HepG2 (cell line): ENCODE results near the gene MOB3C. TPM values are rescaled to one million over a fixed set of nuclear protein-coding genes. Genes with fewer than 3 reads are reported as not detected.

ENCODE experiments used
- ATF7 ChIP-seq, 2 experiments: fragments of 450-650 bp in 1 of 2; sonication (generic) in 1 of 2; formaldehyde crosslinking in 1 of 2; IDR thresholded peaks; 2 replicates each; pipeline versions ENCODE4 v1.4.0 to v1.6.1; 2016 to 2020; ENCODE audit warnings: antibody characterized with exemption in 1 of 2, mild to moderate bottlenecking in 1 of 2, missing genetic modification reagents in 1 of 2
- ATF7-NPFF ChIP-seq: sonication (generic); formaldehyde crosslinking; IDR thresholded peaks from 2 replicates; pipeline ENCODE4 v1.8.1; 2023; ENCODE audit warnings: mild to moderate bottlenecking, low read depth, missing genetic modification reagents, moderate library complexity
- FIP1L1 ChIP-seq: fragments of 200-400 bp; formaldehyde crosslinking; IDR thresholded peaks from 2 replicates; pipeline ENCODE4 v1.6.1; 2018; ENCODE audit warnings: low read depth, mild to moderate bottlenecking, low read length, moderate library complexity, borderline replicate concordance; ENCODE audit not compliant: insufficient read depth
- KAT2B ChIP-seq: fragments of 150-350 bp; IDR thresholded peaks from 2 replicates; pipeline ENCODE4 v1.6.1; 2014; ENCODE audit warnings: low read depth, low read length, borderline replicate concordance
- KLF15 ChIP-seq: sonication (generic); formaldehyde crosslinking; IDR thresholded peaks from 2 replicates; pipeline ENCODE4 v1.8.1; 2023; ENCODE audit warnings: borderline replicate concordance, mild to moderate bottlenecking, inconsistent platforms, missing genetic modification reagents, mixed read lengths
- RBM39 ChIP-seq: fragments of 200-400 bp; formaldehyde crosslinking; IDR thresholded peaks from one replicate; pipeline ENCODE4 v1.6.1; 2018; ENCODE audit warnings: antibody characterized with exemption, mild to moderate bottlenecking, low read depth, low read length; ENCODE audit not compliant: poor library complexity, severe bottlenecking
- SNAPC2 ChIP-seq: sonication (generic); formaldehyde crosslinking; IDR thresholded peaks from 2 replicates; pipeline ENCODE4 v1.8.1; 2022; ENCODE audit warnings: mild to moderate bottlenecking, missing genetic modification reagents
- ZNF10 ChIP-seq: sonication (generic); formaldehyde crosslinking; IDR thresholded peaks from 2 replicates; pipeline ENCODE4 v1.4.0; 2020; ENCODE audit warnings: mild to moderate bottlenecking, low read depth, missing genetic modification reagents, borderline replicate concordance
- ZNF101 ChIP-seq: sonication (generic); formaldehyde crosslinking; IDR thresholded peaks from 2 replicates; pipeline ENCODE4 v1.4.0; 2020; ENCODE audit warnings: mild to moderate bottlenecking, low read depth, missing genetic modification reagents, borderline replicate concordance
- ZNF180 ChIP-seq: sonication (generic); formaldehyde crosslinking; IDR thresholded peaks from 2 replicates; pipeline ENCODE4 v1.4.0; 2020; ENCODE audit warnings: low read depth, missing genetic modification reagents, borderline replicate concordance
- ZNF20 ChIP-seq: sonication (generic); formaldehyde crosslinking; IDR thresholded peaks from 2 replicates; pipeline ENCODE4 v1.4.0; 2020; ENCODE audit warnings: mild to moderate bottlenecking, moderate library complexity, missing genetic modification reagents
- ZNF234 ChIP-seq: sonication (generic); formaldehyde crosslinking; conservative IDR thresholded peaks from 2 replicates; pipeline ENCODE4 v1.5.1; 2020; ENCODE audit warnings: mild to moderate bottlenecking, missing genetic modification reagents
- ZNF432 ChIP-seq: sonication (generic); formaldehyde crosslinking; IDR thresholded peaks from 2 replicates; pipeline ENCODE4 v1.5.0; 2020; ENCODE audit warnings: missing genetic modification reagents, mild to moderate bottlenecking, borderline replicate concordance
- ZNF550 ChIP-seq: sonication (generic); formaldehyde crosslinking; IDR thresholded peaks from 2 replicates; pipeline ENCODE4 v1.4.0; 2020; ENCODE audit warnings: mild to moderate bottlenecking, missing genetic modification reagents, borderline replicate concordance
- ZNF562 ChIP-seq: sonication (generic); formaldehyde crosslinking; IDR thresholded peaks from 2 replicates; pipeline ENCODE4 v1.8.0; 2022; ENCODE audit warnings: missing genetic modification reagents, borderline replicate concordance
- ZNF75D ChIP-seq: sonication (generic); formaldehyde crosslinking; IDR thresholded peaks from 2 replicates; pipeline ENCODE4 v1.8.1; 2023; ENCODE audit warnings: missing genetic modification reagents, mild to moderate bottlenecking, borderline replicate concordance
- ZNF83 ChIP-seq: sonication (generic); formaldehyde crosslinking; IDR thresholded peaks from 2 replicates; pipeline ENCODE4 v1.4.0; 2020; ENCODE audit warnings: missing genetic modification reagents, mild to moderate bottlenecking, borderline replicate concordance
- polyA plus RNA-seq, 8 experiments: library from polyadenylated mRNA; depleted of rRNA in 3 of 8; stranded (reverse) in 7 of 8; unstranded in 1 of 8; fragments of >200 nt; fragmentation: Illumina TruSeq in 4 of 8; extraction: Trizol in 4 of 8; gene quantifications; 2 replicates each; pipeline versions ENCODE4 v1.2.1 to v1.2.3, GENCODE V29; 2011 to 2016; ENCODE audit warnings: low read depth in 4 of 8, missing spikeins in 1 of 8, mixed read lengths in 1 of 8; ENCODE audit not compliant: insufficient read depth in 1 of 8
- total RNA-seq, 5 experiments: library from RNA; depleted of rRNA; stranded (reverse); fragments of >200 nt; fragmentation: Illumina TruSeq; extraction: Trizol; gene quantifications; 2 replicates each; pipeline ENCODE4 v1.2.3, GENCODE V29; 2016; ENCODE audit warnings: low read depth in 1 of 5
- TF ChIP-seq, protein P1 (sequence below): sonication (generic); formaldehyde crosslinking; IDR thresholded peaks from 2 replicates; pipeline ENCODE4 v1.4.0; 2020; ENCODE audit warnings: missing genetic modification reagents, mild to moderate bottlenecking, borderline replicate concordance
- TF ChIP-seq, protein P2 (sequence below): sonication (generic); formaldehyde crosslinking; IDR thresholded peaks from 2 replicates; pipeline ENCODE4 v1.4.0; 2020; ENCODE audit warnings: missing genetic modification reagents
- TF ChIP-seq, protein P3 (sequence below): sonication (generic); formaldehyde crosslinking; conservative IDR thresholded peaks from 2 replicates; pipeline ENCODE4 v1.5.0; 2020; ENCODE audit warnings: missing genetic modification reagents

MOB3C gene
- total and polyA plus RNA-seq, 2 of the 13 experiments (the other 11 are each of a cell fraction or from before 2014, with no cell fraction given), result 3.5 to 4.1 TPM

DNA sequence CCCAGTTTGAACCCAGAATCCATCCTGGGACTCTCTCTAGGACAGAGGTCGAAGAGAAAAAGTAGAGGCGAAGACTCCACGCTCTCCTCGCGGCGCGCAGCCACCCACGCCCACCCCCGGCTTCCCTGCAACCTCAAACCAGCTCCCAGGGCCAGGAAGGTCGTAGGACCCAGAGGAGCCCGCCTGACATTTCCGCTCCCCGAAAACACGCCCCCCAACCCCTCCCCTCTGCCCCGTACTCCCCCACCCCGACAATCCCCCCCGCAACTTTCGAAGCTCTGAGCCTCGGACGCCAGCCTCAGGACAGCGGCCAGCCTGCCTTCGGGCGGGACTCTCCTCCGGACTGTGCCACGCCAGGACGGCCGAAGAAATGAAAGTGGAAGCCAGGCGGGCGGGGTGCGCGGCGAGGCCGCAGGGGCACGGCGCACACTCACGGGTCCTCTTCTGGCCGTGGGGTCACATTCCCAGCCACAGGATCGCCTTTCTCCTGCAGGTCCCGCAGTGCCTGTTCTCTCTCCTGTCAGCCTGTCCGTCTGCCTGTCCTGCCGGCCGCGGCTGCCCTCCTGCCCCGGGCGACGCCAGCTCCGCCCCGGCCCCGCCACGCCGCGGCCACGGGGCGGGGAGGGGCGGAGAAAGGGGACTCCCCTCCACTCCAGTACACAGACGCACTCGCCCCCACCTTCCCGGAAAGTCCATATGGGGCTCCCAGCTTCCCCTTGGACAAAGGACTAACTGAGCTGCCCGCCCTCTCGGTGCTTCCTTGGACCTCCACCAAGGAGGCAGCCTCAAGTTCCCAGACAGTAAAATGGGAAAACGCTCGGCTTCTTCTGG lies at the start of gene MOB3C (continued):
- TF ChIP-seq, protein P1, sequence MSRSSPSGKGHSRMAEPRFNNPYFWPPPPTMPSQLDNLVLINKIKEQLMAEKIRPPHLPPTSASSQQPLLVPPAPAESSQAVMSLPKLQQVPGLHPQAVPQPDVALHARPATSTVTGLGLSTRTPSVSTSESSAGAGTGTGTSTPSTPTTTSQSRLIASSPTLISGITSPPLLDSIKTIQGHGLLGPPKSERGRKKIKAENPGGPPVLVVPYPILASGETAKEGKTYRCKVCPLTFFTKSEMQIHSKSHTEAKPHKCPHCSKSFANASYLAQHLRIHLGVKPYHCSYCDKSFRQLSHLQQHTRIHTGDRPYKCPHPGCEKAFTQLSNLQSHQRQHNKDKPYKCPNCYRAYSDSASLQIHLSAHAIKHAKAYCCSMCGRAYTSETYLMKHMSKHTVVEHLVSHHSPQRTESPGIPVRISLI (CRISPR knock-in tag), result no peak
- TF ChIP-seq ZNF10 (CRISPR knock-in tag) (no peak), ZNF234 (CRISPR knock-in tag) (no peak), FIP1L1 (no peak), KAT2B (no peak), ZNF101 (no peak), ZNF20 (CRISPR knock-in tag) (no peak), ZNF180 (no peak), ZNF83 (CRISPR knock-in tag) (no peak), ZNF432 (CRISPR knock-in tag) (no peak), KLF15 (CRISPR knock-in tag) (no peak), SNAPC2 (no peak), ZNF562 (CRISPR knock-in tag) (no peak), RBM39 (no peak), ATF7-NPFF (no peak; the same call in 1 of the 2 replicates), ATF7 (IDR thresholded peaks at IDR 0.05) (no peak), ATF7 (CRISPR knock-in tag; IDR thresholded peaks at IDR 0.05) (no peak), ZNF550 (no peak), ZNF75D (CRISPR knock-in tag) (no peak)
- TF ChIP-seq, protein P2, sequence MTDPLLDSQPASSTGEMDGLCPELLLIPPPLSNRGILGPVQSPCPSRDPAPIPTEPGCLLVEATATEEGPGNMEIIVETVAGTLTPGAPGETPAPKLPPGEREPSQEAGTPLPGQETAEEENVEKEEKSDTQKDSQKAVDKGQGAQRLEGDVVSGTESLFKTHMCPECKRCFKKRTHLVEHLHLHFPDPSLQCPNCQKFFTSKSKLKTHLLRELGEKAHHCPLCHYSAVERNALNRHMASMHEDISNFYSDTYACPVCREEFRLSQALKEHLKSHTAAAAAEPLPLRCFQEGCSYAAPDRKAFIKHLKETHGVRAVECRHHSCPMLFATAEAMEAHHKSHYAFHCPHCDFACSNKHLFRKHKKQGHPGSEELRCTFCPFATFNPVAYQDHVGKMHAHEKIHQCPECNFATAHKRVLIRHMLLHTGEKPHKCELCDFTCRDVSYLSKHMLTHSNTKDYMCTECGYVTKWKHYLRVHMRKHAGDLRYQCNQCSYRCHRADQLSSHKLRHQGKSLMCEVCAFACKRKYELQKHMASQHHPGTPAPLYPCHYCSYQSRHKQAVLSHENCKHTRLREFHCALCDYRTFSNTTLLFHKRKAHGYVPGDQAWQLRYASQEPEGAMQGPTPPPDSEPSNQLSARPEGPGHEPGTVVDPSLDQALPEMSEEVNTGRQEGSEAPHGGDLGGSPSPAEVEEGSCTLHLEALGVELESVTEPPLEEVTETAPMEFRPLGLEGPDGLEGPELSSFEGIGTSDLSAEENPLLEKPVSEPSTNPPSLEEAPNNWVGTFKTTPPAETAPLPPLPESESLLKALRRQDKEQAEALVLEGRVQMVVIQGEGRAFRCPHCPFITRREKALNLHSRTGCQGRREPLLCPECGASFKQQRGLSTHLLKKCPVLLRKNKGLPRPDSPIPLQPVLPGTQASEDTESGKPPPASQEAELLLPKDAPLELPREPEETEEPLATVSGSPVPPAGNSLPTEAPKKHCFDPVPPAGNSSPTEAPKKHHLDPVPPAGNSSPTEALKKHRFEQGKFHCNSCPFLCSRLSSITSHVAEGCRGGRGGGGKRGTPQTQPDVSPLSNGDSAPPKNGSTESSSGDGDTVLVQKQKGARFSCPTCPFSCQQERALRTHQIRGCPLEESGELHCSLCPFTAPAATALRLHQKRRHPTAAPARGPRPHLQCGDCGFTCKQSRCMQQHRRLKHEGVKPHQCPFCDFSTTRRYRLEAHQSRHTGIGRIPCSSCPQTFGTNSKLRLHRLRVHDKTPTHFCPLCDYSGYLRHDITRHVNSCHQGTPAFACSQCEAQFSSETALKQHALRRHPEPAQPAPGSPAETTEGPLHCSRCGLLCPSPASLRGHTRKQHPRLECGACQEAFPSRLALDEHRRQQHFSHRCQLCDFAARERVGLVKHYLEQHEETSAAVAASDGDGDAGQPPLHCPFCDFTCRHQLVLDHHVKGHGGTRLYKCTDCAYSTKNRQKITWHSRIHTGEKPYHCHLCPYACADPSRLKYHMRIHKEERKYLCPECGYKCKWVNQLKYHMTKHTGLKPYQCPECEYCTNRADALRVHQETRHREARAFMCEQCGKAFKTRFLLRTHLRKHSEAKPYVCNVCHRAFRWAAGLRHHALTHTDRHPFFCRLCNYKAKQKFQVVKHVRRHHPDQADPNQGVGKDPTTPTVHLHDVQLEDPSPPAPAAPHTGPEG (CRISPR knock-in tag), result no peak
- TF ChIP-seq, protein P3, sequence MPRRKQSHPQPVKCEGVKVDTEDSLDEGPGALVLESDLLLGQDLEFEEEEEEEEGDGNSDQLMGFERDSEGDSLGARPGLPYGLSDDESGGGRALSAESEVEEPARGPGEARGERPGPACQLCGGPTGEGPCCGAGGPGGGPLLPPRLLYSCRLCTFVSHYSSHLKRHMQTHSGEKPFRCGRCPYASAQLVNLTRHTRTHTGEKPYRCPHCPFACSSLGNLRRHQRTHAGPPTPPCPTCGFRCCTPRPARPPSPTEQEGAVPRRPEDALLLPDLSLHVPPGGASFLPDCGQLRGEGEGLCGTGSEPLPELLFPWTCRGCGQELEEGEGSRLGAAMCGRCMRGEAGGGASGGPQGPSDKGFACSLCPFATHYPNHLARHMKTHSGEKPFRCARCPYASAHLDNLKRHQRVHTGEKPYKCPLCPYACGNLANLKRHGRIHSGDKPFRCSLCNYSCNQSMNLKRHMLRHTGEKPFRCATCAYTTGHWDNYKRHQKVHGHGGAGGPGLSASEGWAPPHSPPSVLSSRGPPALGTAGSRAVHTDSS (CRISPR knock-in tag), result no peak
